Calu3 (cell line): Measurements from ENCODE around the gene CIT. TPM values are rescaled to one million over a fixed set of nuclear protein-coding genes. Genes with fewer than 3 reads are reported as not detected.
A peak's percentile ranks its signal among the peaks of the same experiment; 100 is the strongest.

Source experiments
- BruUV-seq: library from RNA; stranded (reverse); fragments of 400-500 nt; replicated peaks from 2 replicates; lab custom pipeline; 2021; lab: Mats Ljungman, UMichigan
- CTCF ChIA-PET: fragments of 300-600 bp; sonication (Branson Sonifier 250); formaldehyde crosslinking; loops from one replicate; lab custom pipeline; 2022; ENCODE audit warnings: antibody characterized with exemption; lab: Charles Lee
- DNase-seq: peaks from one replicate; pipeline ENCODE4 v3.0.0; 2022
- H3K27ac Mint-ChIP-seq: one replicate; pipeline ENCODE4 v1.8.0; 2022; ENCODE audit warnings: mixed read lengths; ENCODE audit not compliant: unreplicated experiment
- H3K27me3 Mint-ChIP-seq: one replicate; pipeline ENCODE4 v1.8.0; 2022; ENCODE audit warnings: mixed read lengths; ENCODE audit not compliant: unreplicated experiment
- H3K36me3 Mint-ChIP-seq: one replicate; pipeline ENCODE4 v1.8.0; 2022; ENCODE audit warnings: mild to moderate bottlenecking, moderate library complexity, mixed read lengths; ENCODE audit not compliant: insufficient read depth, unreplicated experiment
- H3K4me1 Mint-ChIP-seq: one replicate; pipeline ENCODE4 v1.8.0; 2022; ENCODE audit warnings: mild to moderate bottlenecking, low read depth, mixed read lengths; ENCODE audit not compliant: unreplicated experiment
- H3K4me3 Mint-ChIP-seq: one replicate; pipeline ENCODE4 v1.8.0; 2022; ENCODE audit warnings: mild to moderate bottlenecking, low read depth, moderate library complexity, mixed read lengths; ENCODE audit not compliant: unreplicated experiment
- H3K9me3 Mint-ChIP-seq: one replicate; pipeline ENCODE4 v1.8.0; 2022; ENCODE audit warnings: low read depth, mixed read lengths; ENCODE audit not compliant: unreplicated experiment
- CTCF ChIP-seq: fragments of 200-600 bp; IDR thresholded peaks from one replicate; pipeline ENCODE4 v1.8.0; 2022; ENCODE audit warnings: antibody characterized with exemption; ENCODE audit not compliant: unreplicated experiment
- intact Hi-C: fragments of 100-400 bp; cut with micrococcal nuclease; formaldehyde crosslinking; loops from one replicate; pipeline ENCODE4 v1.10.0; 2022; ENCODE audit not compliant: unreplicated experiment
- total RNA-seq: library from RNA; stranded (reverse); gene quantifications from 2 replicates; pipeline ENCODE4 v1.2.3, GENCODE V29; 2022

Gene CIT
- total RNA-seq, 1 experiment from 2014 or later: 82.3 TPM

DNA sequence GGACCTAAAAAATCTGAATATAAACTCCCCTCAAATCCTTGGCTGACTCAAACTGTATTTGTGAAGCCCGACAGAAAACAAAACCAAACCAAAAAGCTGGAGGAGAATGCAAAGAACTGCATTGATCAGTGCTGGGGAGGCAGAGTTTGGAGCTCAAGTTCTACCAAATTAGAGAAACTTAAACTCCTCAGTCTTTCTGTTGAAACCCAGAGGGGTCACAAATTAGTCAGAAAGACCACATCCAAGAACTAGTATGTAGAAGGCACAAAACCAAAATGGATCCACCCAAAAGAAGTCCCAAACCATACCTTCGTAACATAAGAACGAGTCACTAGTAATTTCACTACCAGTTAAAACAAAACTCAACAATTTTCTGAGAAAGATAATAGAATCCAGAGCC lies 224.5 kb downstream of the CIT start:
- H3K36me3 Mint-ChIP-seq: no peaks in the 10 kb centered on the region
- no peak for TF ChIP-seq CTCF
- H3K4me1 Mint-ChIP-seq: no peaks in the 10 kb centered on the region
- no peak for DNase-seq
- intact Hi-C loops: no loop called here
- no peaks in the 10 kb centered on the region for H3K27me3 Mint-ChIP-seq
- peaks cover 6% of the 10 kb centered on the region for H3K9me3 Mint-ChIP-seq
- CTCF ChIA-PET: no interaction called here
- H3K4me3 Mint-ChIP-seq: no peak overlapping the region
- no TSS peak for BruUV-seq
- H3K27ac Mint-ChIP-seq: no peak overlapping the region

DNA sequence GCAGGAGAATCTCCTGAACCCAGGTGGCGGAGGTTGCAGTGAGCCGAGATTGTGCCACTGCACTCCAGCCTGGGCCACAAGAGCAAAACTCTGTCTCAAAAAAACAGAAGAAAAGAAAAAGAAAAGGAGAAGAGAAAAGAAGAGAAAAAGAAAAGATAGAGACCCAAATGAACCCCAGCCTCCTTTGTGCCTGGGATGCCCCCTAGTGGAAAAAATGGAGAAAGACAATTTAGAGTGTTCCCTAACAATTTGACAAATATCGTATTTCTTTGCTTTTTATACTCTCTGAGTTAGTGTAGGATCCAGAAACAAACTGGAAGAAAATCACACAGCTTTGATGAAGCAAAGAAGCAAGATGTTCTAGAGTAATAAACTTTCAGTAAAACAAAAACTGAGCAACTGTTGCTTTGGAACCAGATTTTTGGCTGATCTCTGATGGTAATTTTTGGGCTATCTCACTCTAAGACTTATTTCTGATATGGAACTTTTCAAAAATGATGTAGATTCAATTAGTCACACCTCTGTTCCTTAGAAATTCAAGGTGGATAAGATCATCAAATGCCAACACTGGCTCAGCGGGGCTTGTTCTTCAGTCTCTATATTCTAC lies 227.8 kb downstream of the CIT start:
- no peak for DNase-seq

DNA sequence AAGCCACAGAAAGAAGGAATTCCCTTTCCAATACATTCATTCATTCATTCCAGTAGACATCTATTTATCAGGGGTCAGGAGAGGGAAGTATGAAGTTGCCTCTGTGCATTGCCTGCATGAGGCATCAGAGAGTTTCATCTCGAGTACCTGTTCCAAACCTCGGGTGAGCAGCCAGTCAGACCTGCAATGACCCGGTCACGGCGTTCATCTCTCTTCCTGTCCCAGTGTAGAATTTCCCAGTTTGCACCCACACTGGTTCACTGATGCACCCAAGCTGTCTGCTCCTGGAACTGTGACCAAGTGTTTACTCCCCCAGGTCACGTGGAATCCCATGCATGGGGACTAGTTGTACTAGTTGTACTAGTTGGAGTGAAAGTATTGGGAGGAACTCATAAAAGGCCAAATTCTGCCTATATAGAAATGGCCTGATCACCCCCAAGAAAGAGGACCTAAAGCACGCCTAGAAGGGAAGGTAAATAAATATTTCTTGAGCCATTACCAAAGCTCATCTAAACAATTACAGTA lies 231.5 kb downstream of the CIT start:
- intact Hi-C loops: loop anchor here (5.0 kb wide), 2 partner anchors 33 to 98 kb away; no protein-coding TSS in a partner anchor
- Mint-ChIP-seq H3K27me3 (peaks cover 6% of the 10 kb centered on the region), H3K4me3 (no peak overlapping the region), H3K36me3 (no peaks in the 10 kb centered on the region), H3K9me3 (peaks cover 2% of the 10 kb centered on the region), H3K4me1 (no peaks in the 10 kb centered on the region), H3K27ac (no peak overlapping the region)
- no TSS peak for BruUV-seq
- TF ChIP-seq CTCF: no peak
- no peak for DNase-seq
- CTCF ChIA-PET: no interaction called here

More for the DNA sequence above, 227.8 kb downstream of the CIT start:
- H3K27me3 Mint-ChIP-seq: no peaks in the 10 kb centered on the region
- H3K27ac Mint-ChIP-seq: no peak overlapping the region
- intact Hi-C loops: loop anchor here (1.0 to 5.0 kb wide), 4 partner anchors 37 to 205 kb away; no protein-coding TSS in a partner anchor
- peaks cover 9% of the 10 kb centered on the region for H3K9me3 Mint-ChIP-seq
- H3K4me1 Mint-ChIP-seq: no peaks in the 10 kb centered on the region
- peak; percentile 71 for TF ChIP-seq CTCF
- H3K36me3 Mint-ChIP-seq: no peaks in the 10 kb centered on the region
- CTCF ChIA-PET: interaction anchor here (0.6 to 1.7 kb wide), 2 partner anchors 19 to 234 kb away, joined by 5 to 6 read pairs; partner anchors contain the start of gene PRKAB1
- H3K4me3 Mint-ChIP-seq: no peak overlapping the region
- BruUV-seq: no TSS peak

- Mint-ChIP-seq H3K36me3 (no peaks in the 10 kb centered on the region), H3K4me1 (no peaks in the 10 kb centered on the region), H3K4me3 (no peak overlapping the region), H3K27me3 (peaks cover 10% of the 10 kb centered on the region), H3K9me3 (peaks cover 2% of the 10 kb centered on the region), H3K27ac (no peak overlapping the region)
- CTCF ChIA-PET: no interaction called here
- DNase-seq: no peak
- BruUV-seq: no TSS peak
- intact Hi-C loops: loop anchor here (5.0 kb wide), 2 partner anchors 33 to 98 kb away; no protein-coding TSS in a partner anchor
- TF ChIP-seq CTCF: no peak
These were observed 232.2 kb downstream of the CIT start for GRCh38 chr12:119644930-119645329.
